GM21381 (cell line): ENCODE data around the gene MTM1.

Experiments
- ATAC-seq: cut with Tn5 transposase; IDR thresholded peaks from one replicate; pipeline ENCODE4 v1.9.1; 2021; ENCODE audit warnings: mild to moderate bottlenecking, moderate library complexity; ENCODE audit not compliant: unreplicated experiment

Gene MTM1

GRCh38 chrX:150599226-150599625 lies 30.8 kb downstream of the MTM1 start:
- no peak for ATAC-seq

- no peak for ATAC-seq
These were observed 33.9 kb downstream of the MTM1 start for GRCh38 chrX:150602296-150602695.

GRCh38 chrX:150602743-150603142 lies 34.3 kb downstream of the MTM1 start:
- no peak for ATAC-seq

- no peak for ATAC-seq
These were observed 37.2 kb downstream of the MTM1 start for GRCh38 chrX:150605603-150606002.

- ATAC-seq: no peak
These were observed 38.8 kb downstream of the MTM1 start for GRCh38 chrX:150607201-150607600.

- no peak for ATAC-seq
These were observed 41.6 kb downstream of the MTM1 start for GRCh38 chrX:150610043-150610442.

GRCh38 chrX:150610446-150610845 lies 42.0 kb downstream of the MTM1 start:
- no peak for ATAC-seq

GRCh38 chrX:150615356-150615755 lies 46.9 kb downstream of the MTM1 start:
- ATAC-seq: no peak

- ATAC-seq: no peak
These were observed 47.9 kb downstream of the MTM1 start for GRCh38 chrX:150616179-150616862.

GRCh38 chrX:150616863-150617198 lies 48.4 kb downstream of the MTM1 start:
- no peak for ATAC-seq

- no peak for ATAC-seq
These were observed 53.2 kb downstream of the MTM1 start for GRCh38 chrX:150621652-150622051.

GRCh38 chrX:150623583-150623982 lies 55.2 kb downstream of the MTM1 start:
- no peak for ATAC-seq

- no peak for ATAC-seq
These were observed 56.7 kb downstream of the MTM1 start for GRCh38 chrX:150625097-150625496.

GRCh38 chrX:150625875-150626274 lies 57.5 kb downstream of the MTM1 start:
- no peak for ATAC-seq

GRCh38 chrX:150627957-150628356 lies 59.5 kb downstream of the MTM1 start:
- no peak for ATAC-seq

GRCh38 chrX:150635952-150636351 lies 67.5 kb downstream of the MTM1 start:
- peak; percentile 72 for ATAC-seq

GRCh38 chrX:150642423-150642822 lies 74.0 kb downstream of the MTM1 start:
- ATAC-seq: no peak

- no peak for ATAC-seq
These were observed 74.8 kb downstream of the MTM1 start for GRCh38 chrX:150643271-150643670.

GRCh38 chrX:150643958-150644357 lies 75.5 kb downstream of the MTM1 start:
- no peak for ATAC-seq

GRCh38 chrX:150644422-150644821 lies 76.0 kb downstream of the MTM1 start:
- no peak for ATAC-seq

- no peak for ATAC-seq
These were observed 78.9 kb downstream of the MTM1 start for GRCh38 chrX:150647331-150647730.

GRCh38 chrX:150648296-150648940 lies 80.0 kb downstream of the MTM1 start:
- no peak for ATAC-seq
